GM12878 (cell line): ENCODE measurements around the gene CLRN3. TPM values are rescaled to one million over a fixed set of nuclear protein-coding genes. Genes with fewer than 3 reads are reported as not detected.

ENCODE experiments used
- ATAC-seq: fragments of 200-7000 bp; cut with Tn5 transposase; 3 replicates; pipeline ENCODE4 v1.9.1; 2020; ENCODE audit warnings: mild to moderate bottlenecking, moderate library complexity
- BruUV-seq: library from RNA; stranded (reverse); fragments of 400-500 nt; replicated peaks from 2 replicates; lab custom pipeline; 2021; lab: Mats Ljungman, UMichigan
- CTCF ChIA-PET: fragments of 300-600 bp; sonication (Branson Sonifier 250); formaldehyde crosslinking; extraction: SDS; loops from one replicate; lab custom pipeline; 2021; ENCODE audit warnings: inconsistent platforms; lab: Yijun Ruan, JAX
- POLR2A ChIA-PET: fragments of 350-600 bp; formaldehyde crosslinking; extraction: SDS; loops from one replicate; lab custom pipeline; 2021; ENCODE audit warnings: inconsistent platforms; lab: Charles Lee
- RAD21 ChIA-PET: fragments of 300-600 bp; sonication (Branson Sonifier 250); formaldehyde crosslinking; loops from one replicate; lab custom pipeline; 2023; ENCODE audit warnings: antibody characterized with exemption; ENCODE audit not compliant: unreplicated experiment; lab: Charles Lee
- SMC1A ChIA-PET: fragments of 300-600 bp; sonication (Branson Sonifier 250); formaldehyde crosslinking; loops from one replicate; lab custom pipeline; 2023; ENCODE audit not compliant: unreplicated experiment, uncharacterized antibody; lab: Charles Lee
- DNase-seq: peaks from one replicate; pipeline ENCODE4 v3.0.0-alpha.2; 2011; ENCODE audit warnings: low read depth, low spot score
- FAIRE-seq: peaks from 3 replicates; lab custom pipeline; 2011; peaks lifted over from hg19 to GRCh38; lab: Jason Lieb, UNC
- H2AFZ ChIP-seq: 2 replicates; pipeline ENCODE4 v1.6.0; 2011; ENCODE audit warnings: low read depth, low read length, control low read depth; ENCODE audit not compliant: control insufficient read depth
- H3K27ac ChIP-seq: 2 replicates; pipeline ENCODE4 v1.5.1; 2011; ENCODE audit warnings: control low read depth; ENCODE audit not compliant: control insufficient read depth, insufficient read depth
- H3K27me3 ChIP-seq, 2 experiments: replicated peaks in 1 of 2; 2 replicates each; pipeline versions ENCODE4 v1.6.0 to v1.6.1; 2011; ENCODE audit warnings: low read length in 1 of 2; ENCODE audit not compliant: control insufficient read depth in 2 of 2, insufficient read depth in 2 of 2
- H3K36me3 ChIP-seq, 2 experiments: 2 replicates each; pipeline ENCODE4 v1.5.1; 2011; ENCODE audit warnings: low read length in 1 of 2; ENCODE audit not compliant: control insufficient read depth in 2 of 2, insufficient read depth in 2 of 2
- H3K4me1 ChIP-seq: 2 replicates; pipeline ENCODE4 v1.6.1; 2011; ENCODE audit warnings: mild to moderate bottlenecking, low read length, moderate library complexity, mixed read lengths; ENCODE audit not compliant: control insufficient read depth, insufficient read depth
- H3K4me2 ChIP-seq: 2 replicates; pipeline ENCODE4 v1.6.0; 2011; ENCODE audit warnings: control low read depth; ENCODE audit not compliant: control insufficient read depth, insufficient read depth
- H3K4me3 ChIP-seq: fragments of 200-600 bp; sonication (generic); 2 replicates; pipeline ENCODE4 v1.5.1; 2016
- H3K79me2 ChIP-seq: 2 replicates; pipeline ENCODE4 v1.6.0; 2011; ENCODE audit warnings: low read length; ENCODE audit not compliant: control insufficient read depth, insufficient read depth
- H3K9ac ChIP-seq: 2 replicates; pipeline ENCODE4 v1.8.0; 2011; ENCODE audit warnings: low read length, control low read depth, mixed read lengths; ENCODE audit not compliant: control insufficient read depth, insufficient read depth
- H3K9me3 ChIP-seq: replicated peaks from 3 replicates; pipeline ENCODE4 v1.5.1; 2011; ENCODE audit warnings: mild to moderate bottlenecking, low read length; ENCODE audit not compliant: control insufficient read depth, insufficient read depth
- H4K20me1 ChIP-seq: 2 replicates; pipeline ENCODE4 v1.6.0; 2011; ENCODE audit not compliant: control insufficient read depth, insufficient read depth
- BCL3 ChIP-seq: IDR thresholded peaks from 2 replicates; pipeline ENCODE4 v1.6.1; 2011; ENCODE audit warnings: borderline replicate concordance, low read depth, mild to moderate bottlenecking, moderate library complexity, low read length; ENCODE audit not compliant: insufficient read depth, poor library complexity, severe bottlenecking
- BCLAF1 ChIP-seq: fragments of 450-650 bp; IDR thresholded peaks from 2 replicates; pipeline ENCODE4 v1.6.1; 2017; ENCODE audit warnings: antibody characterized with exemption, mild to moderate bottlenecking, moderate library complexity
- CBFB ChIP-seq: IDR thresholded peaks from 2 replicates; pipeline ENCODE4 v1.6.1; 2016; ENCODE audit warnings: antibody characterized with exemption, low read depth
- E4F1 ChIP-seq: fragments of 450-650 bp; IDR thresholded peaks from 2 replicates; pipeline ENCODE4 v1.6.1; 2018; ENCODE audit warnings: borderline replicate concordance, mild to moderate bottlenecking; ENCODE audit not compliant: partially characterized antibody
- JUNB ChIP-seq: IDR thresholded peaks from 2 replicates; pipeline ENCODE4 v1.6.1; 2016; ENCODE audit warnings: antibody characterized with exemption, mild to moderate bottlenecking
- NBN ChIP-seq: fragments of 450-650 bp; IDR thresholded peaks from 2 replicates; pipeline ENCODE4 v1.6.1; 2016
- PRDM15 ChIP-seq: fragments of 450-650 bp; formaldehyde crosslinking; IDR thresholded peaks from 2 replicates; pipeline ENCODE4 v1.4.0; 2020; ENCODE audit warnings: mild to moderate bottlenecking, moderate library complexity
- RBBP5 ChIP-seq: fragments of 200-600 bp; sonication (generic); conservative IDR thresholded peaks from 2 replicates; pipeline ENCODE4 v1.6.1; 2016
- RUNX3 ChIP-seq: IDR thresholded peaks from 2 replicates; pipeline ENCODE4 v1.6.1; 2012; ENCODE audit warnings: low read length, inconsistent platforms
- ZNF207 ChIP-seq: fragments of 450-650 bp; IDR thresholded peaks from 2 replicates; pipeline ENCODE4 v1.6.1; 2014; ENCODE audit warnings: antibody characterized with exemption, mild to moderate bottlenecking, borderline replicate concordance
- WGBS: methylation state at CpG from one replicate; pipeline ENCODE4 v1.1.6; 2016; ENCODE audit warnings: low lambda C conversion rate; ENCODE audit not compliant: insufficient replicate concordance, insufficient coverage; ENCODE audit errors: missing lambda C conversion rate; 5-methylcytosine and 5-hydroxymethylcytosine counted together
- in situ Hi-C: fragments of 300-500 bp; cut with MboI; formaldehyde crosslinking; loops from 9 replicates; pipeline ENCODE4 v1.14.3; 2018; ENCODE audit warnings: mixed read lengths
- intact Hi-C: fragments of 100-400 bp; cut with micrococcal nuclease; formaldehyde crosslinking; loops from one replicate; pipeline ENCODE4 v1.14.2; 2022; ENCODE audit not compliant: unreplicated experiment
- polyA plus RNA-seq, 11 experiments: library from polyadenylated mRNA; depleted of rRNA in 4 of 11; unstranded in 6 of 11; stranded (reverse) in 5 of 11; fragments of >200 nt; fragmentation: Nextera tagmentation in 4 of 11; fragmentation: Illumina TruSeq in 1 of 11; extraction: Ambion mirVana in 4 of 11; extraction: Trizol in 1 of 11; gene quantifications; 1 replicate in 1 of 11; 2 replicates in 10 of 11; pipeline versions ENCODE4 v1.2.1 to v1.2.3, GENCODE V29; 2011 to 2016; ENCODE audit warnings: inconsistent platforms in 2 of 11, missing spikeins in 2 of 11, low read depth in 1 of 11
- total RNA-seq, 4 experiments: library from RNA; depleted of rRNA in 3 of 4; stranded (reverse); fragments of >200 nt in 3 of 4; fragmentation: Illumina TruSeq in 1 of 4; extraction: Trizol in 1 of 4; gene quantifications; 2 replicates each; pipeline versions ENCODE4 v1.2.1 to v1.2.3, GENCODE V29; 2013 to 2021

CLRN3 gene
- total and polyA plus RNA-seq, 10 of the 15 experiments (the other 5 are each of a cell fraction or from before 2014, with no cell fraction given), result not detected

- H2AFZ ChIP-seq, result no peak overlapping the region
- POLR2A ChIA-PET, result no interaction called here
- H3K27me3 ChIP-seq, result no peaks in the 10 kb centered on the region
- H3K9ac ChIP-seq, result no peak overlapping the region
- H3K27ac ChIP-seq, result no peak overlapping the region
- H4K20me1 ChIP-seq, result no peaks in the 10 kb centered on the region
- no peaks in the 10 kb centered on the region for H3K36me3 ChIP-seq
- no peak overlapping the region for H3K4me3 ChIP-seq
- no peak overlapping the region for H3K4me2 ChIP-seq
- RAD21 ChIA-PET, result no interaction called here
- WGBS, result 25% methylated on average over 8 of the region's 8 CpGs
- SMC1A ChIA-PET, result no interaction called here
- BruUV-seq, result no TSS peak
- in situ Hi-C loops (no loop called here), intact Hi-C loops (no loop called here)
- CTCF ChIA-PET, result no interaction called here
- FAIRE-seq (no peak), ATAC-seq (no peak), DNase-seq (no peak)
- H3K9me3 ChIP-seq, result no peaks in the 10 kb centered on the region; the same call in 2 of the 3 replicates
- no peaks in the 10 kb centered on the region for H3K4me1 ChIP-seq
- H3K79me2 ChIP-seq, result no peaks in the 10 kb centered on the region
- TF ChIP-seq PRDM15 (CRISPR knock-in tag), result no peak
- no peak for TF ChIP-seq RBBP5
- TF ChIP-seq NBN, result no peak
- TF ChIP-seq JUNB, result no peak
- TF ChIP-seq ZNF207, result no peak
- no peak for TF ChIP-seq BCLAF1
- TF ChIP-seq RUNX3, result no peak
- TF ChIP-seq BCL3, result no peak
- TF ChIP-seq CBFB, result no peak
- TF ChIP-seq E4F1, result no peak
Measured at GRCh38 chr10:127866276-127867013, 26.3 kb downstream of the CLRN3 start.
